DLD1 (cell line): ENCODE results near the gene LRRC27.

Experiments
- in situ Hi-C: cut with HindIII; loops from 2 replicates; pipeline ENCODE4 v1.10.0; 2017; ENCODE audit warnings: low sequenced_read_pairs

The LRRC27 gene

GRCh38 chr10:132399117-132400035, 67.4 kb downstream of the LRRC27 start:
- in situ Hi-C loops = no loop called here

- in situ Hi-C loops = no loop called here
Observed at GRCh38 chr10:132400041-132400546, 68.1 kb downstream of the LRRC27 start.

- in situ Hi-C loops = no loop called here
Observed at GRCh38 chr10:132400547-132401151, 68.7 kb downstream of the LRRC27 start.

- in situ Hi-C loops = no loop called here
Observed at GRCh38 chr10:132401401-132402118, 69.6 kb downstream of the LRRC27 start.

- in situ Hi-C loops = no loop called here
Observed at GRCh38 chr10:132402781-132403241, 70.8 kb downstream of the LRRC27 start.

- in situ Hi-C loops = no loop called here
Observed at GRCh38 chr10:132403511-132404168, 71.6 kb downstream of the LRRC27 start.

GRCh38 chr10:132404169-132404880, 72.3 kb downstream of the LRRC27 start:
- in situ Hi-C loops = no loop called here

- in situ Hi-C loops = no loop called here
Observed at GRCh38 chr10:132404911-132405462, 73.0 kb downstream of the LRRC27 start.

- in situ Hi-C loops = no loop called here
Observed at GRCh38 chr10:132405463-132405991, 73.5 kb downstream of the LRRC27 start.

- in situ Hi-C loops = no loop called here
Observed at GRCh38 chr10:132406181-132406580, 74.2 kb downstream of the LRRC27 start.

- in situ Hi-C loops = no loop called here
Observed at GRCh38 chr10:132406750-132407149, 74.8 kb downstream of the LRRC27 start.

GRCh38 chr10:132407243-132407746, 75.3 kb downstream of the LRRC27 start:
- in situ Hi-C loops = no loop called here

GRCh38 chr10:132407846-132408278, 75.9 kb downstream of the LRRC27 start:
- in situ Hi-C loops = no loop called here

- in situ Hi-C loops = no loop called here
Observed at GRCh38 chr10:132408367-132408781, 76.4 kb downstream of the LRRC27 start.

GRCh38 chr10:132408823-132409666, 77.1 kb downstream of the LRRC27 start:
- in situ Hi-C loops = no loop called here

- in situ Hi-C loops = no loop called here
Observed at GRCh38 chr10:132409667-132410028, 77.7 kb downstream of the LRRC27 start.

- in situ Hi-C loops = no loop called here
Observed at GRCh38 chr10:132410056-132410778, 78.2 kb downstream of the LRRC27 start.
